IMR-90 (cell line): ENCODE results near the gene HTR2A. TPM values are rescaled to one million over a fixed set of nuclear protein-coding genes. Genes with fewer than 3 reads are reported as not detected.

Source experiments
- ATAC-seq: fragments of 200-7000 bp; cut with Tn5 transposase; 2 replicates; pipeline ENCODE4 v1.9.1; 2020; ENCODE audit warnings: low read depth, mild to moderate bottlenecking, moderate library complexity
- BruUV-seq: library from RNA; stranded (reverse); fragments of 400-500 nt; replicated peaks from 2 replicates; lab custom pipeline; 2021; lab: Mats Ljungman, UMichigan
- CTCF ChIA-PET: fragments of 300-600 bp; formaldehyde crosslinking; extraction: SDS; loops from one replicate; lab custom pipeline; 2021; ENCODE audit warnings: antibody characterized with exemption; lab: Yijun Ruan, JAX
- POLR2A ChIA-PET: fragments of 300-600 bp; sonication (Branson Sonifier 250); formaldehyde crosslinking; loops from one replicate; lab custom pipeline; 2022; ENCODE audit warnings: antibody characterized with exemption; ENCODE audit not compliant: unreplicated experiment; lab: Charles Lee
- DNase-seq: peaks from one replicate; pipeline ENCODE4 v3.0.0; 2013
- H2AFZ ChIP-seq: replicated peaks from 2 replicates; pipeline ENCODE3; 2013; ENCODE audit warnings: low read length, mild to moderate bottlenecking; ENCODE audit not compliant: poor library complexity
- H2AK5ac ChIP-seq: 2 replicates; pipeline ENCODE4 v1.6.1; 2013; ENCODE audit warnings: low read depth, low read length, inconsistent platforms
- H2AK9ac ChIP-seq: replicated peaks from 2 replicates; pipeline ENCODE3; 2013; ENCODE audit warnings: mild to moderate bottlenecking, low read depth, low read length, moderate library complexity; ENCODE audit not compliant: poor library complexity
- H2BK120ac ChIP-seq: 2 replicates; pipeline ENCODE4 v1.6.1; 2013; ENCODE audit warnings: low read depth, low read length, inconsistent platforms
- H2BK15ac ChIP-seq: 3 replicates; pipeline ENCODE4 v1.6.1; 2013; ENCODE audit warnings: low read depth, low read length, inconsistent platforms
- H2BK20ac ChIP-seq: 2 replicates; pipeline ENCODE4 v1.6.1; 2013; ENCODE audit warnings: low read depth, mild to moderate bottlenecking, inconsistent platforms, low read length, moderate library complexity
- H2BK5ac ChIP-seq: 2 replicates; pipeline ENCODE4 v1.6.1; 2013; ENCODE audit warnings: mild to moderate bottlenecking, low read depth, low read length, inconsistent platforms; ENCODE audit not compliant: poor library complexity, severe bottlenecking
- H3K14ac ChIP-seq: replicated peaks from 2 replicates; pipeline ENCODE4 v1.6.1; 2013; ENCODE audit warnings: low read depth, low read length, inconsistent platforms
- H3K18ac ChIP-seq: 2 replicates; pipeline ENCODE4 v1.6.1; 2013; ENCODE audit warnings: low read depth, low read length, control low read depth
- H3K23ac ChIP-seq: 2 replicates; pipeline ENCODE4 v1.6.1; 2013; ENCODE audit warnings: low read depth, low read length, inconsistent platforms
- H3K27ac ChIP-seq: 2 replicates; pipeline ENCODE4 v1.5.1; 2013; ENCODE audit warnings: mild to moderate bottlenecking, control low read depth, low read length; ENCODE audit not compliant: insufficient read depth
- H3K27me3 ChIP-seq: 2 replicates; pipeline ENCODE4 v1.6.1; 2013; ENCODE audit warnings: low read length; ENCODE audit not compliant: control insufficient read depth, insufficient read depth
- H3K36me3 ChIP-seq: 2 replicates; pipeline ENCODE4 v1.6.1; 2013; ENCODE audit warnings: low read length, mixed read lengths; ENCODE audit not compliant: control insufficient read depth, insufficient read depth
- H3K4ac ChIP-seq: 2 replicates; pipeline ENCODE4 v1.6.1; 2013; ENCODE audit warnings: low read depth, low read length, inconsistent platforms
- H3K4me1 ChIP-seq: 2 replicates; pipeline ENCODE4 v1.6.1; 2013; ENCODE audit warnings: low read length, mixed read lengths; ENCODE audit not compliant: control insufficient read depth, insufficient read depth
- H3K4me2 ChIP-seq: 2 replicates; pipeline ENCODE4 v1.6.1; 2013; ENCODE audit warnings: low read depth, mild to moderate bottlenecking, control low read depth, low read length, moderate library complexity
- H3K4me3 ChIP-seq: 2 replicates; pipeline ENCODE4 v1.5.1; 2013; ENCODE audit warnings: low read depth, mild to moderate bottlenecking, control low read depth, low read length, moderate library complexity; ENCODE audit not compliant: insufficient read depth
- H3K56ac ChIP-seq: 2 replicates; pipeline ENCODE4 v1.6.1; 2013; ENCODE audit warnings: low read length, inconsistent platforms; ENCODE audit not compliant: insufficient read depth; ENCODE audit errors: extremely low read depth
- H3K79me1 ChIP-seq, 2 experiments: 2 replicates each; pipeline ENCODE4 v1.6.1; 2013; ENCODE audit warnings: low read length in 2 of 2, inconsistent platforms in 1 of 2, low read depth in 1 of 2
- H3K9ac ChIP-seq: 2 replicates; pipeline ENCODE4 v1.6.1; 2013; ENCODE audit warnings: low read depth, low read length, control low read depth
- H3K9me1 ChIP-seq: 2 replicates; pipeline ENCODE4 v1.6.1; 2013; ENCODE audit warnings: low read length, inconsistent platforms; ENCODE audit not compliant: insufficient read depth
- H3K9me3 ChIP-seq: 2 replicates; pipeline ENCODE4 v1.6.1; 2013; ENCODE audit warnings: low read length; ENCODE audit not compliant: control insufficient read depth, insufficient read depth
- H4K20me1 ChIP-seq: 2 replicates; pipeline ENCODE4 v1.6.1; 2013; ENCODE audit warnings: low read length, inconsistent platforms; ENCODE audit not compliant: insufficient read depth
- H4K5ac ChIP-seq: 2 replicates; pipeline ENCODE4 v1.6.1; 2013; ENCODE audit warnings: mild to moderate bottlenecking, low read depth, low read length, control low read depth
- H4K8ac ChIP-seq, 2 experiments: 2 replicates each; pipeline ENCODE4 v1.6.1; 2013; ENCODE audit warnings: low read depth in 2 of 2, low read length in 2 of 2, control low read depth in 1 of 2, inconsistent platforms in 1 of 2
- H4K91ac ChIP-seq: 2 replicates; pipeline ENCODE4 v1.6.1; 2013; ENCODE audit warnings: low read depth, low read length, inconsistent platforms; ENCODE audit not compliant: insufficient read depth
- BHLHE40 ChIP-seq: fragments of 150-350 bp; IDR thresholded peaks from 2 replicates; pipeline ENCODE4 v1.6.1; 2016; ENCODE audit warnings: mild to moderate bottlenecking, low read depth, low read length
- CEBPB ChIP-seq: IDR thresholded peaks from 2 replicates; pipeline ENCODE4 v1.6.1; 2012; ENCODE audit warnings: low read depth, low read length, improper control_type of control experiment
- MAFK ChIP-seq: IDR thresholded peaks from 2 replicates; pipeline ENCODE4 v1.6.1; 2012; ENCODE audit warnings: low read depth, low read length, improper control_type of control experiment
- MAZ ChIP-seq: IDR thresholded peaks from 2 replicates; pipeline ENCODE4 v1.6.1; 2012; ENCODE audit warnings: low read depth, mild to moderate bottlenecking, low read length, improper control_type of control experiment, moderate library complexity, borderline replicate concordance
- MXI1 ChIP-seq: IDR thresholded peaks from 2 replicates; pipeline ENCODE4 v1.6.1; 2012; ENCODE audit warnings: low read depth, mild to moderate bottlenecking, low read length, moderate library complexity, borderline replicate concordance
- NFE2L2 ChIP-seq: fragments of 150-350 bp; IDR thresholded peaks from 2 replicates; pipeline ENCODE4 v1.6.1; 2016; ENCODE audit warnings: low read depth, mild to moderate bottlenecking, low read length
- POLR2A ChIP-seq: IDR thresholded peaks from 2 replicates; pipeline ENCODE4 v1.6.1; 2012; ENCODE audit warnings: mild to moderate bottlenecking, low read depth, low read length
- RAD21 ChIP-seq: IDR thresholded peaks from 2 replicates; pipeline ENCODE4 v1.6.1; 2012; ENCODE audit warnings: low read length, improper control_type of control experiment
- RCOR1 ChIP-seq: IDR thresholded peaks from 2 replicates; pipeline ENCODE4 v1.6.1; 2012; ENCODE audit warnings: mild to moderate bottlenecking, low read length, improper control_type of control experiment; ENCODE audit not compliant: insufficient replicate concordance
- SMC3 ChIP-seq: fragments of 150-350 bp; IDR thresholded peaks from 2 replicates; pipeline ENCODE4 v1.6.1; 2016; ENCODE audit warnings: low read depth, mild to moderate bottlenecking, antibody characterized with exemption, low read length, moderate library complexity
- WGBS, 2 experiments: methylation state at CpG; one replicate each; pipeline versions ENCODE4 v1.1.5 to v1.1.7; 2013; ENCODE audit warnings: missing lambda C conversion rate in 2 of 2; ENCODE audit not compliant: insufficient read length in 1 of 2; ENCODE audit errors: extremely low coverage in 2 of 2; 5-methylcytosine and 5-hydroxymethylcytosine counted together
- dilution Hi-C: fragments of 300-500 bp; cut with HindIII; formaldehyde crosslinking; loops from one replicate; pipeline ENCODE4 v1.14.3; 2018; ENCODE audit warnings: low sequenced_read_pairs; ENCODE audit not compliant: unreplicated experiment
- in situ Hi-C: fragments of 300-500 bp; cut with MboI; formaldehyde crosslinking; loops from 3 replicates; pipeline ENCODE4 v1.14.3; 2019; ENCODE audit warnings: low sequenced_read_pairs, inconsistent platforms, mixed read lengths
- intact Hi-C: fragments of 100-400 bp; cut with micrococcal nuclease; formaldehyde crosslinking; loops from 2 replicates; pipeline ENCODE4 v1.10.0; 2022
- polyA plus RNA-seq, 3 experiments: library from polyadenylated mRNA; depleted of rRNA; stranded (reverse); fragments of >200 nt; gene quantifications; 2 replicates each; pipeline ENCODE4 v1.2.3, GENCODE V29; 2012; ENCODE audit warnings: low replicate concordance in 1 of 3
- total RNA-seq: library from RNA; depleted of rRNA; stranded (reverse); fragments of >200 nt; gene quantifications from 2 replicates; pipeline ENCODE4 v1.2.3, GENCODE V29; 2012
- TF ChIP-seq, protein P1 (sequence below): fragments of 150-350 bp; IDR thresholded peaks from 2 replicates; pipeline ENCODE4 v1.6.1; 2016; ENCODE audit warnings: low read depth, mild to moderate bottlenecking, low read length, moderate library complexity, borderline replicate concordance
- TF ChIP-seq, protein P2 (sequence below): fragments of 150-350 bp; IDR thresholded peaks from 2 replicates; pipeline ENCODE4 v1.6.1; 2017; ENCODE audit warnings: mild to moderate bottlenecking, antibody characterized with exemption, low read length, low read depth

HTR2A gene
- total and polyA plus RNA-seq, 2 of the 4 experiments (the other 2 are of a cell fraction) = 0.02 TPM; not detected in 1

DNA sequence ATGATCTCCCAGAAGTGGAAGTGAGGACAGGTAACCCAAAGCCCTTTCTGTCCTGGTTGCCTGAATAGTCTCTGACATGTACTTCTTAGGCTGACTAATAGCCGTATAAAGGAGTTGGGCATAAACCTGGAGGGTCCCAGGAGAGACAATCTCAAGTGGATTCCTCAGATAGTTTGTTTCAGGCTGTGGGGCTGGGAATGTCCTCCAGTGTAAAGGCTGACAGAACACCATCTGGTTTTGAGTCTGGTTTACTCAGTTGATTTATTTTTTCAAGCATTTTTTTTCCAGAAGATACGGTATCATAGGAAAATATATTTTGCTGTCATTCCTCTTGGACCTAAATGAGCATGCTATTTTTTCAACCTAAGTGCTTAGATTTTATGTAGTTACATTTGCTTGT lies 15.2 kb downstream of the HTR2A start:
- no peaks in the 10 kb centered on the region for H4K20me1 ChIP-seq
- H3K9me1 ChIP-seq = no peaks in the 10 kb centered on the region
- no peak overlapping the region for H3K18ac ChIP-seq
- no peaks in the 10 kb centered on the region for H3K4me1 ChIP-seq
- CTCF ChIA-PET = no interaction called here
- no peaks in the 10 kb centered on the region for H3K9me3 ChIP-seq
- POLR2A ChIA-PET = no interaction called here
- no peak overlapping the region for H2BK5ac ChIP-seq
- H2AFZ ChIP-seq = no peak overlapping the region
- H4K91ac ChIP-seq = no peak overlapping the region
- no peak overlapping the region for H4K5ac ChIP-seq
- peaks cover 21% of the 10 kb centered on the region for H3K27me3 ChIP-seq
- intact Hi-C loops = no loop called here
- dilution Hi-C loops = no loop called here
- no peak overlapping the region for H2AK5ac ChIP-seq
- DNase-seq (no peak), ATAC-seq (no peak)
- H3K4ac ChIP-seq = no peak overlapping the region
- no peak overlapping the region for H3K4me2 ChIP-seq
- no CpG with 5 or more reads among the region's 2 CpGs for WGBS, 2 experiments
- H3K56ac ChIP-seq = no peak overlapping the region
- H3K23ac ChIP-seq = no peak overlapping the region
- no peak overlapping the region for H2BK120ac ChIP-seq
- no peak overlapping the region for H4K8ac ChIP-seq
- no TSS peak for BruUV-seq
- H3K9ac ChIP-seq = no peak overlapping the region
- H2AK9ac ChIP-seq = no peak overlapping the region
- H2BK15ac ChIP-seq = no peak overlapping the region
- no peaks in the 10 kb centered on the region for H3K79me1 ChIP-seq
- in situ Hi-C loops = no loop called here
- no peak overlapping the region for H3K4me3 ChIP-seq
- no peak overlapping the region for H3K14ac ChIP-seq
- no peak for TF ChIP-seq MXI1
- no peak for TF ChIP-seq RAD21
- no peak for TF ChIP-seq RCOR1
- no peak for TF ChIP-seq POLR2A
- TF ChIP-seq MAZ = no peak
- TF ChIP-seq SMC3 = no peak
- TF ChIP-seq, protein P1, sequence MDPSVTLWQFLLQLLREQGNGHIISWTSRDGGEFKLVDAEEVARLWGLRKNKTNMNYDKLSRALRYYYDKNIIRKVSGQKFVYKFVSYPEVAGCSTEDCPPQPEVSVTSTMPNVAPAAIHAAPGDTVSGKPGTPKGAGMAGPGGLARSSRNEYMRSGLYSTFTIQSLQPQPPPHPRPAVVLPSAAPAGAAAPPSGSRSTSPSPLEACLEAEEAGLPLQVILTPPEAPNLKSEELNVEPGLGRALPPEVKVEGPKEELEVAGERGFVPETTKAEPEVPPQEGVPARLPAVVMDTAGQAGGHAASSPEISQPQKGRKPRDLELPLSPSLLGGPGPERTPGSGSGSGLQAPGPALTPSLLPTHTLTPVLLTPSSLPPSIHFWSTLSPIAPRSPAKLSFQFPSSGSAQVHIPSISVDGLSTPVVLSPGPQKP = no peak
- TF ChIP-seq BHLHE40 = no peak
- no peak for TF ChIP-seq NFE2L2
- no peak for TF ChIP-seq CEBPB
- TF ChIP-seq, protein P2, sequence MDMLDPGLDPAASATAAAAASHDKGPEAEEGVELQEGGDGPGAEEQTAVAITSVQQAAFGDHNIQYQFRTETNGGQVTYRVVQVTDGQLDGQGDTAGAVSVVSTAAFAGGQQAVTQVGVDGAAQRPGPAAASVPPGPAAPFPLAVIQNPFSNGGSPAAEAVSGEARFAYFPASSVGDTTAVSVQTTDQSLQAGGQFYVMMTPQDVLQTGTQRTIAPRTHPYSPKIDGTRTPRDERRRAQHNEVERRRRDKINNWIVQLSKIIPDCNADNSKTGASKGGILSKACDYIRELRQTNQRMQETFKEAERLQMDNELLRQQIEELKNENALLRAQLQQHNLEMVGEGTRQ = no peak
- no peak for TF ChIP-seq MAFK
- no peak overlapping the region for H2BK20ac ChIP-seq
- H3K36me3 ChIP-seq = no peaks in the 10 kb centered on the region
- H3K27ac ChIP-seq = no peak overlapping the region
